Suprapubic skin (tissue), 3 donors: ENCODE results near the gene SLC15A1.
"Not testable (repeated sequence)": the region's sequence is repeated elsewhere in the genome, so short reads cannot be mapped to it uniquely, and the experiment has no call there.

ENCODE experiments used
- CTCF ChIP-seq, 2 donors: fragments of 200-600 bp in 1 of 2; fragments of 450-650 bp in 1 of 2; sonication (generic) in 1 of 2; IDR thresholded peaks; one replicate each; pipeline ENCODE4 v1.5.1; 2016 to 2019; ENCODE audit warnings: antibody characterized with exemption in 2 of 2, mild to moderate bottlenecking in 1 of 2, moderate library complexity in 1 of 2
- POLR2A ChIP-seq, 2 donors: fragments of 450-650 bp; IDR thresholded peaks; one replicate each; pipeline ENCODE4 v1.6.1; 2017; ENCODE audit warnings: antibody characterized with exemption in 2 of 2, mild to moderate bottlenecking in 2 of 2, moderate library complexity in 2 of 2

DNA sequence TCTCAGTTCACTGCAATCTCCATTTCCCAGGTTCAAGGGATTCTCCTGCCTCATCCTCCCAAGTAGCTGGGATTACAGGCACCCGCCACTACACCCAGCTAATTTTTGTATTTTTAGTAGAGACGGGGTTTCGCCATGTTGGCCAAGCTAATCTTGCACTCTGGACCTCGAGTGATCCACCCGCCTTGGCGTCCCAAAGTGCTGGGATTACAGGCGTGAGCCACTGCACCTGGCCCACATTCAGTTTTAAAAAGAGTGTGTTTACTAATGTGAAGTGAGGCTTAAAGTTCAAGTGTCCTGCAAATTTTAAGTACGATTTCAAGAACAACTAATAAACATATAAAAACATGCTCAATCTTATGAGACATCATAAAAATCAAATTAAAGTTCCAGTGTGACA lies 114.1 kb downstream of the SLC15A1 start:
- not testable (repeated sequence) for TF ChIP-seq CTCF, POLR2A (IDR thresholded peaks at IDR 0.05)
